Non-pigmented ciliary epithelial cell (primary cell): Measurements from ENCODE around the gene PAF1.
"Not testable (repeated sequence)": the region's sequence is repeated elsewhere in the genome, so short reads cannot be mapped to it uniquely, and the experiment has no call there.

Source experiments
- DNase-seq: peaks from one replicate; pipeline ENCODE4 v3.0.0-alpha.2; 2010; ENCODE audit warnings: low read depth

The PAF1 gene

DNA sequence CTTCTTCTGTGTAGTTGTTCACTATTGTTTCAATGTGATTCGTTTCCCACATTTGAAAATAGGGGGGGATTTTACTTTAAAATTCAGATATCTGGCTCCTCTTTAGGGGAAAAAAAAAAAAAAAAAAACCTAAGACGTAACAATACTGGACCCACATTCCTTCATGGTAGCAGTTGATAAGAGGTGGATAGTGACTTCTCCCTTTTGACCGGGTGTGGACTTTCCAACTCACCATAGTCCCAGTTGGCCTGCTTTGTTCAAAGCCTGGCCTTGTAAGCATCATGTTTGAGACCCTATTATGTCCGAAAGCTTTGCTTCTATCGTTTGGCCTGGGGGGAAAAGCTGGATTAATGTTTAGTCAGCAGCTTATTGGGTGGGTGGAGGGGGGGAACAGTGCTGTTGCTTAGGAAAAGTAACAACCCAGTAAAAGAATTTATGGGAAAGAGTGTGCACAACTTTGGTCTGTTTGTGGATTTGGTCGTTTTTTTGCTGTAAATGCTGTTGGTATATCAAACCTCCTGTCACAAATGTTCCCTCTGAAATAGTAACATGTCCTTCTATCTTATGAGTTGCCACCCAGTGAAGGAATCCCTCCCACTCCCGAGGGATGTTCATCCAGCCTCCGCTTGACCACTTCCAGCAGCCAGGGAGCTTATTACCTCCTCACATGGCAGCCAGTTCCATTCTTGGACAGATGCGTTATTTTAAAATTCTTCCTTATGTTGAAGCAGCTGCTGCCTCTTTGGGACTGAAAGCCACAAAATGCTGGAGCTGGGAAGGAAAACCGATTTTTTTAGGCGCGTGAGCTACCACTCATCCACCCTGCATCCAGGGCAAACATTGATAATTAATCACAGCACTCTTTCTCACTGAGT is 38.3 kb downstream of the PAF1 start:
- no peak for DNase-seq

DNA sequence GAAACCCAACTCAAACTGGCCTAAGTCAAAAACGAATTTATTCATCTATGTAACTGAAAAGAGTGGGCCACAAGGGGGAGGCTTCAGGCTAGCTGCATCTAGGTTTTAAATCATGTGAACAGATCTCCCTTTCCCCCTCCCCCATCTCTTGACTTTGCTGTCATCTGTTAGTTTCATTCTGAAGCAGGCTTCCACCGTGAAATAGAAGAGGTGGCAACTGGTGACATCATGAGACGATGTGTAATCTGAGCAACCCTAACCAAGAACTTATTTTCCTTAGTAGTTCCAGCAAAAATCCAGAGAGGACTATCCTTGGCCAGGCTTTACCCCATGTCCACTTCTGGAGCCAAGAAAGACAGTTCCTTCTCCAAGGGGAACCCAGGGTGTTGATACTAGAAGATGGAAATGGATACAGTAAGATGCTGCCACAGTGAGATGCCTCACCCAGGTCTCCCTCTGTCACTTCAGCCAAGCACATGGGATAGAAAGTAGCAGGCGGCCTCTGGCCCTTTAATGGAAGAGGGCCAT is 39.3 kb downstream of the PAF1 start:
- no peak for DNase-seq

DNA sequence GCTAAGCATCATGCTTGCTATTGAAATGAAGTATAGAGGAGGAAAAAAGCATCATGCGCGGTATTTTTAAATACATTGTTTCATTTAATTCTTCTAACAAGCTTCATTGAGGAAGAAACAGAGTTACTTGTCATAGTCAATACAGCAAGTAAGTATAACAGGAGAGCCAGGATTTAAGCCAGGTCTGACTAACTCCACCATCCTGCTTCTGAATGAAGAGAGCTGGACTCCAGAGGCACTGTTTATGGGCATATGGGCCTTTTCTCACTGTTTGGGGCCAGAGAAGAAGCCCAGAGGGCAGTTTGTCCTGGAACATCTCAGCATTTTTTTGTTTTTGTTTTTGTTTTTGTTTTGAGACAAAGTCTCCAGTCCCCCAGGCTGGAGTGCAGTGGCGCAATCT is 40.8 kb downstream of the PAF1 start:
- no peak for DNase-seq

DNA sequence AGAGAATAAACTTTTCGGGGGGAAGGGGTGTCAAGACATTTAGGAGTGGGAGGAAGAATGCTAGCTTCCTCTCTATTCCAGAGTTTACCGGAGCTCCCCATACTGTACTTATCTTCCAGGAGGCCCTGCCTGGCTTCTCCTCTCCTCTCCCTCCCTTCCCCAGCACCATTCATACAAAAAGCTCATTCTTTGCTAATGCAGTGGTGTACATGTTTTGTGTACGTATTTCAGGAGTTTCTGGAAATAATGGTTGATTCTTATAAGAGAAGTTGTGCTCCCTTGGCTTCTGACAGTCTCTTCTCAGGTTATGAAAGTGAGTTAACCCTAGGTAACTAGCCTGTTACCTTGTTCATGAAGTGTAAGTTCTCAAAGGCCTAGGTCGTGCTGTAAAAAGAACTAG is 41.6 kb downstream of the PAF1 start:
- DNase-seq, result no peak

DNA sequence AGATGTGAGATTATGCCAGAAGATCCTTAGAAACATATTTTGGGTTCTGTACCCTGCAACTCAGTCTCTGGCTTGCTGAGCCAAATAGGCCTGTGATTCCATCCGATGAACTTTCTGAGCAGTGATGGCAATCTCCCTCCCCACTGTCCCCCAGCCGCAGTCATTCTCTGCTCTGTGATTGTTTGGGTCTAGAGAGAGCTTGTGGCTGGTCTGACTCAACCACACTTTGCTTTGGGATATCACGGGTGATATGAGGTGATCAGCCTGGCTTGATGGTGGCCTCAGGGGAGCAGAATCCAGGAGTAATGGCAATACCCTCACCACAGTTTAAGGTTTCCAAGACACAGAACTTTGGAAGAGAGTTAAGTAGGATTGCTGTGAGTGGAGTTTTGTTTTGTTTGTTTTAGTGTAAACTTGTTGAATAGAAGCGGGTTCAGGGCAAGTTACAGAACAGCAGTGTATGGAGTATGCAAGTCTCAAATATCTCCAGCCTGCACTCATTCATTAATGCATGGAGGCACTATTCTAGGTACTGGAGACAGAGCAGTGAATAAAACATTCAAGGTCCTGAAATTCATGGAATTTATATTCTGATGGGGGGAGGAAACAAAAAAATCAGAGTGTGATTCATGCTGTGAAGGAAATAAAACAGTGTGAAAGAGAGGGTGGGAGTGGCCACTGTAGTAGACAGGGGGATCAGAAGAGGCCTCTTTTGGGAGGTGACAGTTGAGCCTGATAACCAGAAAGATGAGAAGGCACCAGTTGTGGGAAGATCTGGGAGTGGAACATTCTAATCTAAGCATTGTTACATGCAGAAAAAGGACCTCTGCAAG is 43.4 kb downstream of the PAF1 start:
- no peak for DNase-seq

DNA sequence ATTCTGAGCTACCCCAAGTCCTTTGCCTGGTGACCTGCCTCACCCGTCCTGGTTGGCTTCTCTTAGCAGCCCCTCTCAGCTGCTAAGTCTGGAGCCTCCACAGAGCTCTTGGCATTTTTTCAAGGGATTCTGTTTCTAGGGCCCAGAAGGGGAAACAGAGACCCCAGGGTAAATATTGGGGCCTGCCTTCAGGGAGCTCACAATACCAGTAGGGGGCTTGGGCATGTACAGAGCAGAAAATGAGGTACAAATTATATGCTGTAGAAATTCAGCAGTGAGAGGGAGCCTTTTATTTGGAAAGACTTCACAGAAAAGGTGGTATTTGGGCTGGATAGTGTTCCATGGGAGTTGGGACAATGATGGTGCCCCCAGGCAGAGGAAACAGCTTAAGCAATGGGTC is 45.0 kb downstream of the PAF1 start:
- no peak for DNase-seq

DNA sequence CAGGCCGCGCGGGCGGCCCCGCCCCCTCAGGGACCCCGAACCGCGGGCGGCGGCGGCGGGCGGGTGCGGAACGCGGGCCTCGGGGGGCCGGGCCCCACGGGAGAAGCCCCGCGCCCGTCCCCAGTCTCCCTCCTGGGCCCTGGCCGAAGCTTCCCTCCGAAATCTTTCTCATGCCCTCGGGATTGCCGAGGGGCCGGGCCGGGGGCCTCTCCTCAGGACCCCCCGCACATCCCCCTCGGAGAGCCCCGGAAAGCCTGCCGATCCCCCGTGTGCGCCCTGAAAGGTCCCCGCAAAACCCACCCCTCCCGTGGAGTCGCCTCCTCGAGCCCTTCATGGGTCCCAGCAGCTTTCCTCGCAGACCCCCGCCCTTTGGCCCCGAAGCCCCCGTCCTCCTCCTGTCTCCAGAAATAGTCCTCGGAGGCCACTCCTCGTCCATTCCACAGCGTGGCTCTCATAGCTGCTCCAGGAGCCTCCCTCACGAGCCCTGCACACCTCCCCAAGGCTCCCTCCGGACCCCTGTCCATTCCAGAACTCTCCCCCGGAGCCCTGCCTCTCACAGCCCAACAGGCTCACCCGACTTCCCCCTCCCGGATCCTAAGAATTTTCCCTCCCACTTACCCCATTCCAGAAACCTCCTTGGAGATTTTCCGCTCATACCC is 48.1 kb downstream of the PAF1 start:
- DNase-seq, result no peak

DNA sequence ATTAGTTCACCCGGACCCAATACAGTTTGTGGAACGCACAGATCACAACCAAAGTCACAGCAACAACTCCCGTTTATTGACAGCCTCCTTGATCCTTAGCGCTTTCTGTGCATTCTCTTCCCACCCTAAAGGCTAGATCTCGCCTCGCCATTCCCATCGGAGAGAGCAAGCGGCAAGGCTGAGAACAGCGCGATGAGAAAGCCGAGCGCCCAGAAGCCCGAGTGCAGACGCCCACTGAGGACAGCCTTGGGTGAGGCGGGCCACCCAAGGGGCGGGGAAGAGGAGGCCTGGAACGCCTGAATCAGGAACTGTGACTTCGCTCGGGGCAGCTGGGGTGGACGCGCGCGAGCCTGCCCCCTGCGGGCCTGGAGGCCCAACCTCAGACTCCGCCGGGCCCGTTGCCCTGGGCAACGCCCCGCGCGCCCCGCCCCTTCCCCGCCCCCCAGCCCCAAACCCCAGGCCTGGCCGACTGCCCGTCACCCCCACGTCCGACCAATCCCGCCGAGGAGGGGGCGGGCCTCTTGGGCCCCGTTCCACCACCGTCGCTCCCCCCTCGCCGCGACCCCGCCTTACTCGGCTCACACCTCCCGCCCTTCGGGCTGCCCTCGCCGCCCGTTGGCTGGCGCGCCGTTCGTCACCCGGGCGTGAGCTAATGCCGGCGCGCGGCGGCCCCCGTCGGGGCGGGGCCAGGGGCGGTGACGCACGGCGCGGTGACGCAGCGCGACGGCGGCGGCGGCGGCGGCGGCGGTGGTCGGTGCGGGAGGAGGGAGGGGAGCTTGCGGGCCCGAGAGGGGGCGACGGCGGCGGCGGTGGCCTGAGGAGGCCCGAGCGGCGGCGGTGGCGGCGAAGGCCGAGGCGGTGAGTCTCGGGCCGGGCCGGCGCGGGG is 48.9 kb downstream of the PAF1 start, which contains the start of gene SAMD4B:
TSS of gene SAMD4B (plus strand) at position 703 of the 886 bp plus-strand sequence. CDS start 14,473 bp downstream, outside the sequence.
- peak; percentile 87 for DNase-seq

DNA sequence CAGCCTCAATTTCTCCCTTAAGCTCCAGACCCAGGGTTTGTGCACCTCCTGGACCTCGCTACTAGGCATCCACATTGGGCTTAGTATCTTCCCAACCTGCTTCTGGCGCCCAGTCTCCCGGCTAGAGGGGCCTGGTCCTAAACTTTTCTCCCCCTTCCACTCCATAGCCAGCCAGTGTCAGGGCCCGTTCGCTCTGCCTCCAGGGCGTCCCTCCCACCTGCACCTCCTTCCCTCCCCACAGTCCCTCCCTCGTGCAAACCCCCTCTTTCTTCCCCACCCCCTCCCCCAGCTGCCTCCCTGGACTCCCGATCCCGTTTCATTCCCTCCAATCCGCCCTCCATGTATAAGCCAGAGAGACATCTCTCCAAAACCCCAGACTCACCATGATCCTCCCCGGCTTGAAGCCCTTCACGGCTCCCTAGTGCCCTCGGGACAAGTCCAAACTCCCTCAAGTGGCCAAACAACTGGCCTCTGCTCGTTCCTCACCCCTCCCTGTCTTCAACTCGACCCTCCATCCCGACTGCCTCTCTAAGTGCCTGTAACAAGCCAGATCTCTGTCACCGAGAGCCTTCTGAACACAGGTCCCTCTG is 49.7 kb downstream of the PAF1 start:
- no peak for DNase-seq

DNA sequence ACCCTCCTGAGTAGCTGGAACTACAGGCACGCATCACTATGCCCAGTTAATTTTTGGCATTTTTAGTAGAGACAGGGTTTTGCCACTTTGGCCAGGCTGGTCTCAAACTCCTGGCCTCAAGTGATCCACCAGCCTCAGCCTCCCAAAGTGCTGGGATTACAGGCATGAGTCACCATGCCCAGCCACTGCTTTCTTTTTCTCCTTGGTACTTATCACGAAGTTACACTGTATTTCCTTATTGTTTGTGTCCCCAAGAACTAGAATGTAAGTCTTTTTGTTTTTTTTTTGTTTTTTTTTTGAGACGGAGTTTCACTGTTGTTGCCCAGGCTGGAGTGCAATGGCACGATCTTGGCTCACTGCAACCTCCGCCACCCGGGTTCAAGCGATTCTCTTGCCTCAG is 50.8 kb downstream of the PAF1 start:
- DNase-seq, result not testable (repeated sequence)

DNA sequence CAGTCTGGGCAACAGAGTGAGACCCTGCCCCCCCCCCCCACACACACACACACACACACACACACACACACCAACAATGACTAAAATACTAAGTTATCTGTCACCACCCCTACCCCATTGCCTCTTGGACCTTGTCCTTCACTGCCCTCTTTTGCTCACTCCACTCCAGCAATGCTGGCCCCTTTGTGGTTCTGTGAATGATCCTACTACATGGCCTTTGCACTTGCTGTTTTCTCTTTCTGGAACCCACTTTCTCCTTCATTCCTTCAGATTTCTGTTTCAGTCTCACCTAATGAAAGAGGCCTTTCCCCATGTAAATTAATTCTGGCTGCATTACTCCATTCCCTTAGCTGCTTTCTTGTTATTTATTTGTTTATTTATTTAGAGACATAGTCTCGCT is 51.2 kb downstream of the PAF1 start:
- no peak for DNase-seq

DNA sequence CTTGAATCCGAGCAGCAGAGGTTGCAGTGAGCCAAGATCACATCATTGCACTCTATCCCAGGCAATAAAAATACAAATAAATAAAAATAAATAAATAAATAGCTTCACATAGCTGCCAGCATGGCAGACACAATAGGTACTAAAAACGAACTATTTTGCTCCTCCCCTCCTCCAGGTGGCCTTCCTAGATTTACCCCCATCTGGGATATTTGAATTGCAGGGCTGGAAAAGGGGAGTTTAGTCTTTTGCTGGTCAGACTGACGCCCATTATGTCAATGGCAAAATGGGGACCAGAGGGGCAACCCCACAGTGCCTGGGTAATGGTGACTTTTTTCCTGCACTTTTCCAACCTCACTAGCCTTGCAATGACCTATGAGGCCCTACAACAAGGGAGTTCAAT is 54.4 kb downstream of the PAF1 start:
- no peak for DNase-seq
